Stimulated activated CD8-positive, alpha-beta memory T cell treated with anti-CD3 and anti-CD28 coated beads, Interleukin-15, amount 100 ng/mL, for 48 hours (primary cell): Measurements from ENCODE around the gene ELK4.

Experiments
- DNase-seq, 2 donors: peaks; one replicate each; pipeline ENCODE4 v3.0.0-alpha.2; 2020; ENCODE audit warnings: low read depth in 2 of 2

The ELK4 gene

GRCh38 chr1:205630241-205630640 is 1.6 kb downstream of the ELK4 start:
- no peak for DNase-seq

GRCh38 chr1:205629751-205630150 is 2.1 kb downstream of the ELK4 start:
- DNase-seq = no peak

GRCh38 chr1:205627956-205628355 is 3.9 kb downstream of the ELK4 start:
- no peak for DNase-seq

- no peak for DNase-seq
These were observed 5.6 kb downstream of the ELK4 start for GRCh38 chr1:205626216-205626615.

- DNase-seq = no peak
These were observed 8.2 kb downstream of the ELK4 start for GRCh38 chr1:205623646-205624045.

- DNase-seq = no peak
These were observed 11.5 kb downstream of the ELK4 start for GRCh38 chr1:205620269-205620668.

GRCh38 chr1:205619376-205619775 is 12.4 kb downstream of the ELK4 start:
- DNase-seq = no peak

- DNase-seq = no peak
These were observed 15.1 kb downstream of the ELK4 start for GRCh38 chr1:205616563-205617293.

- DNase-seq = no peak
These were observed 16.0 kb downstream of the ELK4 start for GRCh38 chr1:205615789-205616188.

GRCh38 chr1:205613854-205614412 is 17.9 kb downstream of the ELK4 start:
- no peak for DNase-seq

- no peak for DNase-seq
These were observed 19.3 kb downstream of the ELK4 start for GRCh38 chr1:205612556-205612955.

- DNase-seq = no peak
These were observed 19.7 kb downstream of the ELK4 start for GRCh38 chr1:205612104-205612503.

- DNase-seq = no peak
These were observed 20.8 kb downstream of the ELK4 start for GRCh38 chr1:205610901-205611466.

GRCh38 chr1:205610036-205610435 is 21.8 kb downstream of the ELK4 start:
- no peak for DNase-seq

GRCh38 chr1:205604825-205605505 is 26.8 kb downstream of the ELK4 start:
- no peak for DNase-seq

- DNase-seq = no peak
These were observed 27.8 kb downstream of the ELK4 start for GRCh38 chr1:205604059-205604458.

GRCh38 chr1:205601205-205601604 is 30.6 kb downstream of the ELK4 start:
- DNase-seq = no peak

GRCh38 chr1:205600085-205600484 is 31.7 kb downstream of the ELK4 start:
- no peak for DNase-seq

- no peak for DNase-seq
These were observed 32.2 kb downstream of the ELK4 start for GRCh38 chr1:205599669-205600042.

- no peak for DNase-seq
These were observed 32.8 kb downstream of the ELK4 start for GRCh38 chr1:205598841-205599668.

GRCh38 chr1:205597691-205598314 is 34.0 kb downstream of the ELK4 start:
- no peak for DNase-seq

- DNase-seq = no peak
These were observed 34.9 kb downstream of the ELK4 start for GRCh38 chr1:205596876-205597275.
